ENCODE measurements around the gene ZNF746.

- TF ChIP-seq POLR2A (IDR thresholded peaks at IDR 0.05) (no peak), CTCF (IDR thresholded peaks at IDR 0.05) (no peak)
These were observed 3.3 kb upstream of the ZNF746 start for GRCh38 chr7:149500910-149501309.

All from adrenal gland (tissue), 5 donors.